GM12875 (cell line): ENCODE data around the gene NPAS4.

Experiments used
- H3K4me3 ChIP-seq: one replicate; pipeline ENCODE4 v1.5.1; 2011; ENCODE audit warnings: low read depth, low read length, control low read depth
- TF ChIP-seq, protein P1 (sequence below): IDR thresholded peaks from 2 replicates; pipeline ENCODE4 v1.5.1; 2011; ENCODE audit warnings: low read depth, mild to moderate bottlenecking, control low read depth, inconsistent platforms, low read length, moderate library complexity, borderline replicate concordance; ENCODE audit not compliant: insufficient read depth

Gene NPAS4

DNA sequence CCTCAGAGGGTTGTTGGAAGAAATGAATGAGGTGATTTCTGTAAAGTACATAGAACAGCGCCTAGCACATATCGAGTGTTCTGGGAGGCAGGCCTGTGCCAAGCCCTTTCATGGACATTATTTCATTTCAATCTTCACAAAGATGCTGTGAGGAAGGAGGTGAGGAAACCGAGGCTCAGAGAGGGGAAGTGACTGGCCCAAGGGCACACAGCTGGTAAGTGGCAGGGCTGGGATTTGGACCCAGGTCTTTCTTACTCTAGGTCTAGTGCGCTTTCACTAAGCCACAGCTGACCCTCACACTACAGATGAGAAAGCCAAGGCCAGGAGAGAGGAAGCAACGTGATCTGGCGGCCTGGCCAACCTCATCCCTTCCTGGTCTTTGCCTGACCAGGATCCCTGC lies 47.9 kb downstream of the NPAS4 start:
- TF ChIP-seq, protein P1, sequence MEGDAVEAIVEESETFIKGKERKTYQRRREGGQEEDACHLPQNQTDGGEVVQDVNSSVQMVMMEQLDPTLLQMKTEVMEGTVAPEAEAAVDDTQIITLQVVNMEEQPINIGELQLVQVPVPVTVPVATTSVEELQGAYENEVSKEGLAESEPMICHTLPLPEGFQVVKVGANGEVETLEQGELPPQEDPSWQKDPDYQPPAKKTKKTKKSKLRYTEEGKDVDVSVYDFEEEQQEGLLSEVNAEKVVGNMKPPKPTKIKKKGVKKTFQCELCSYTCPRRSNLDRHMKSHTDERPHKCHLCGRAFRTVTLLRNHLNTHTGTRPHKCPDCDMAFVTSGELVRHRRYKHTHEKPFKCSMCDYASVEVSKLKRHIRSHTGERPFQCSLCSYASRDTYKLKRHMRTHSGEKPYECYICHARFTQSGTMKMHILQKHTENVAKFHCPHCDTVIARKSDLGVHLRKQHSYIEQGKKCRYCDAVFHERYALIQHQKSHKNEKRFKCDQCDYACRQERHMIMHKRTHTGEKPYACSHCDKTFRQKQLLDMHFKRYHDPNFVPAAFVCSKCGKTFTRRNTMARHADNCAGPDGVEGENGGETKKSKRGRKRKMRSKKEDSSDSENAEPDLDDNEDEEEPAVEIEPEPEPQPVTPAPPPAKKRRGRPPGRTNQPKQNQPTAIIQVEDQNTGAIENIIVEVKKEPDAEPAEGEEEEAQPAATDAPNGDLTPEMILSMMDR, result no peak
- H3K4me3 ChIP-seq, result no peak overlapping the region

DNA sequence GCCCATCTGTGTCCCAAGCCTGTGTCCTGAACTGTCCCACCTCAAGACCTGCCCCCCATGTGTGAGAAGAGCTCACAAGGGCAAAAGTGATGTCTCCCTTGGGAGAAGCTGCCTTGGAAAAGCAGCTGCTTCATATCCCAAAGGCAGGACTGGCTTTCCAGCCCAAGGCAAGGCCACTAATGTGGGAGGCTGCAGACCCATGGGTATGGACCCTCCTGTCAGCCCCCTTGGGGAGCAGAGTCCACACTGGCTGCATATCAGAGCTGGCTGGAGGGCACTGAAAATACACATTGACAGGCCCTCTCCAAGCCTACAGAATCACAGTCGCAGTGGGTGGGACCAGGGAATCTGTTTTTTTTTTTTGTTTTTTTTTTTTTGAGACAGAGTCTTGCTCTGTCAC lies 48.6 kb downstream of the NPAS4 start:
- H3K4me3 ChIP-seq, result no peak overlapping the region
- TF ChIP-seq, protein P1, result no peak

GRCh38 chr11:66470015-66470414 lies 49.2 kb downstream of the NPAS4 start:
- H3K4me3 ChIP-seq, result no peak overlapping the region
- TF ChIP-seq, protein P1, result no peak

DNA sequence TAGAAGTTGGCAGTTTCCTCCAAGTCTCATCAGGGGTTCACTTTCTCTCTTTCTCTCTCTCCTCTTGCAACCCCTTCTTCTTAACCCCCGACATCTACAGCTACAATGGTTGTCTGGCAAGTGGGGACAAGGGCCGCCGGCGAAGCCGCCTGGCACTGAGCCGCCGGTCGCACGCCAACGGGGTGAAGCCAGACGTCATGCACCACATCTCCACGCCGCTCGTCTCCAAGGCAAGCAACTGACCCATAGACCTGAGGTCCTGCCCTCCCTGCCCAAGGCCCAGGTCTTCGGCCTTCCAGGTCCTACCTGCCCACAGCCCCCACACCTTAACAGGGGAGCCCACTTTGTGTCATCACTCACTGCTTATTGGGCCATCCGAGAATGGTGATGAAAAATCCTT lies 50.3 kb downstream of the NPAS4 start:
- TF ChIP-seq, protein P1, result no peak
- no peak overlapping the region for H3K4me3 ChIP-seq

DNA sequence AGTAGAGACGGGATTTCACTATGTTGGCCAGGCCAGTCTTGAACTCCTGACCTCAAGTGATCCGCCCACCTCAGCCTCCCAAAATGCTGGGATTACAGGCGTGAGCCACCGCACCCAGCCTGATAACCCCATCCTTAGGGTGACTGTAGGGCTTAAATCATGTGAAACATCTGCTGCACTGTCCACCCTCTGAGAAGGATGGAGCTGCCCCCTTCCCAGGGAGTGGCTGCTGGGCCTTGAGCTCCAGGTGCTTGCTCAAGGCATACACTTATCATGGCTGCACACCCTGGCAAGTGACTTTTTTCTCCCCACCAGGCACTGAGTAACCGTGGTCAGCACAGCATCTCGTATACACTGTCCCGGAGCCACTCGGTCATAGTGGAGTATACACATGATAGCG lies 51.2 kb downstream of the NPAS4 start:
- TF ChIP-seq, protein P1, result no peak

GRCh38 chr11:66473167-66473566 lies 52.3 kb downstream of the NPAS4 start:
- TF ChIP-seq, protein P1, result no peak
- no peak overlapping the region for H3K4me3 ChIP-seq

More for the DNA sequence above, 51.2 kb downstream of the NPAS4 start:
- H3K4me3 ChIP-seq, result no peak overlapping the region

- H3K4me3 ChIP-seq, result no peak overlapping the region
- TF ChIP-seq, protein P1, result no peak
Measured at GRCh38 chr11:66473608-66474515, 53.0 kb downstream of the NPAS4 start.
